Body of pancreas (tissue), 4 donors: ENCODE measurements around the gene TRIM32. TPM values are rescaled to one million over a fixed set of nuclear protein-coding genes. Genes with fewer than 3 reads are reported as not detected.

ENCODE experiments used
- ATAC-seq: fragments of 150-250 bp; one replicate; pipeline ENCODE4 v1.9.1; 2016
- DNase-seq, 4 donors: peaks; one replicate each; pipeline ENCODE4 v3.0.0-alpha.2; 2019
- H3K27ac ChIP-seq, 4 donors: fragments of 200-600 bp; sonication (generic); 1 replicate in 3 of 4; 2 replicates in 1 of 4; pipeline versions ENCODE4 v1.5.1 to v1.6.1; 2016 to 2019; ENCODE audit warnings: mild to moderate bottlenecking in 1 of 4, mixed read lengths in 1 of 4, moderate library complexity in 1 of 4
- H3K27me3 ChIP-seq, 2 donors: fragments of 200-600 bp; sonication (generic); one replicate each; pipeline ENCODE4 v1.6.0; 2016; ENCODE audit warnings: mild to moderate bottlenecking in 1 of 2
- H3K36me3 ChIP-seq, 2 donors: fragments of 200-600 bp; sonication (generic); replicated peaks in 1 of 2; 2 replicates each; pipeline ENCODE4 v1.5.1; 2016; ENCODE audit warnings: low read depth in 2 of 2; ENCODE audit not compliant: insufficient read depth in 1 of 2
- H3K4me1 ChIP-seq: fragments of 200-600 bp; sonication (generic); one replicate; pipeline ENCODE4 v1.6.0; 2016
- H3K4me3 ChIP-seq, 2 donors: fragments of 200-600 bp; sonication (generic); 1 replicate in 1 of 2; 2 replicates in 1 of 2; pipeline ENCODE4 v1.5.1; 2016 to 2019
- H3K9me3 ChIP-seq, 3 donors: fragments of 200-600 bp; sonication (generic); 1 replicate in 2 of 3; 2 replicates in 1 of 3; pipeline ENCODE4 v1.5.1; 2016
- POLR2A ChIP-seq, 3 donors: fragments of 450-650 bp; IDR thresholded peaks; one replicate each; pipeline ENCODE4 v1.6.1; 2016; ENCODE audit warnings: antibody characterized with exemption in 3 of 3, mild to moderate bottlenecking in 2 of 3
- WGBS, 2 donors: methylation state at CpG; one replicate each; pipeline ENCODE4 v1.1.5; 2017; 5-methylcytosine and 5-hydroxymethylcytosine counted together
- intact Hi-C: fragments of 100-400 bp; cut with DNase I; formaldehyde crosslinking; loops from one replicate; pipeline ENCODE4 v1.15.1; 2023
- total RNA-seq, 2 donors: library from RNA; depleted of rRNA; stranded (reverse); fragments of >200 nt; gene quantifications; one replicate each; pipeline ENCODE4 v1.1.0, GENCODE V29; 2016
- TF ChIP-seq, protein P1 (sequence below), 7 experiments: fragments of 450-650 bp in 4 of 7; fragments of 200-600 bp in 3 of 7; sonication (generic) in 3 of 7; IDR thresholded peaks; one replicate each; pipeline ENCODE4 v1.5.1; 2016 to 2019; ENCODE audit warnings: antibody characterized with exemption in 7 of 7

The TRIM32 gene
- total RNA-seq, 2 donors from 2014 or later, result 8.6 to 12.2 TPM

DNA sequence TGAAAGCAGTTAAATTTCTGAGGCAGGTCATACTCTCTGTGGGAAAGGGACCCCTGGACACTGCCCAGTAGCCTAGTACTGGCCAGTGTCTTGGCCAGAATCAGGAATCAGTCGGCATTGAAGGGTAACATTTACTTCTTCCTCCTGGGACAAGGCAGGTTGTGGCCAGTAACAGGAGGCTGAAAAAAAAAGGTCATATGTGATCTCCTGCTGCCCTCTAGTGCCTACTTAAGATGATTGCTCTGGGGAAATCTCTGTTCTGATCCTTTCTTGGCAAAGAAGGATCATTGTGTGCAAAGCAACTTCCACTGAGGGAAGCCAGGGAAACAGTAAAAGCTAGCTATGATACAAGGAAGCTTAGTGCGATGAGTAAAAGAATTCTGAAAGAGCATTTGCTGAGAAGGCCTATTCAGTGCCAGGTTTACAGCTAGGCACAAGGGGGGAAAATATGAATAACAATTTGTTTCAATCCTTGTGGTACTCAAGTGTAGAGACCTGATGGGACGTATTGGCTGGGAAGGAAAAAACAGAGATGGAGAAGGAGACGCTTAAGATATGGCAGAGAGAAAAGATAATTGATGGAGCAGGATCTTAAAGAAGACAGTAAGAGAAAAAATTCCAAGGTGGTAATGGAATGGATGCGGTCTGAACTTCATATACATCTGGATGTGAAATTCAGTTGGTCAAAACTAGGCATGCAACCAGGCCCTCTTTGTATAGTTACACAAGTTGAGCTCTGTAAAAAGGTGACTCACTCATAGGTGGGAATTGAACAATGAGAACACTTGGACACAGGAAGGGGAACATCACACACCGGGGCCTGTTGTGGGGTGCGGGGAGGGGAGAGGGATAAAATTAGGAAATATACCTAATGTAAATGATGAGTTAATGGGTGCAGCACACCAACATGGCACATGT lies 25.8 kb upstream of the TRIM32 start:
- no peaks in the 10 kb centered on the region for H3K9me3 ChIP-seq
- WGBS, 2 donors, result 45 to 61% methylated on average over 7 of the region's 7 CpGs
- H3K27me3 ChIP-seq, result no peaks in the 10 kb centered on the region
- DNase-seq (peak; percentile 16 to 64 (median 40)), ATAC-seq (peak; percentile 92)
- H3K27ac ChIP-seq, result no peak overlapping the region
- intact Hi-C loops, result no loop called here
- no peaks in the 10 kb centered on the region for H3K4me1 ChIP-seq
- H3K4me3 ChIP-seq, result no peak overlapping the region
- H3K36me3 ChIP-seq, result no peaks in the 10 kb centered on the region
- TF ChIP-seq POLR2A (IDR thresholded peaks at IDR 0.05), result no peak
- TF ChIP-seq, protein P1, sequence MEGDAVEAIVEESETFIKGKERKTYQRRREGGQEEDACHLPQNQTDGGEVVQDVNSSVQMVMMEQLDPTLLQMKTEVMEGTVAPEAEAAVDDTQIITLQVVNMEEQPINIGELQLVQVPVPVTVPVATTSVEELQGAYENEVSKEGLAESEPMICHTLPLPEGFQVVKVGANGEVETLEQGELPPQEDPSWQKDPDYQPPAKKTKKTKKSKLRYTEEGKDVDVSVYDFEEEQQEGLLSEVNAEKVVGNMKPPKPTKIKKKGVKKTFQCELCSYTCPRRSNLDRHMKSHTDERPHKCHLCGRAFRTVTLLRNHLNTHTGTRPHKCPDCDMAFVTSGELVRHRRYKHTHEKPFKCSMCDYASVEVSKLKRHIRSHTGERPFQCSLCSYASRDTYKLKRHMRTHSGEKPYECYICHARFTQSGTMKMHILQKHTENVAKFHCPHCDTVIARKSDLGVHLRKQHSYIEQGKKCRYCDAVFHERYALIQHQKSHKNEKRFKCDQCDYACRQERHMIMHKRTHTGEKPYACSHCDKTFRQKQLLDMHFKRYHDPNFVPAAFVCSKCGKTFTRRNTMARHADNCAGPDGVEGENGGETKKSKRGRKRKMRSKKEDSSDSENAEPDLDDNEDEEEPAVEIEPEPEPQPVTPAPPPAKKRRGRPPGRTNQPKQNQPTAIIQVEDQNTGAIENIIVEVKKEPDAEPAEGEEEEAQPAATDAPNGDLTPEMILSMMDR (IDR thresholded peaks at IDR 0.05), result peak; percentile 42 to 86 (median 80)

DNA sequence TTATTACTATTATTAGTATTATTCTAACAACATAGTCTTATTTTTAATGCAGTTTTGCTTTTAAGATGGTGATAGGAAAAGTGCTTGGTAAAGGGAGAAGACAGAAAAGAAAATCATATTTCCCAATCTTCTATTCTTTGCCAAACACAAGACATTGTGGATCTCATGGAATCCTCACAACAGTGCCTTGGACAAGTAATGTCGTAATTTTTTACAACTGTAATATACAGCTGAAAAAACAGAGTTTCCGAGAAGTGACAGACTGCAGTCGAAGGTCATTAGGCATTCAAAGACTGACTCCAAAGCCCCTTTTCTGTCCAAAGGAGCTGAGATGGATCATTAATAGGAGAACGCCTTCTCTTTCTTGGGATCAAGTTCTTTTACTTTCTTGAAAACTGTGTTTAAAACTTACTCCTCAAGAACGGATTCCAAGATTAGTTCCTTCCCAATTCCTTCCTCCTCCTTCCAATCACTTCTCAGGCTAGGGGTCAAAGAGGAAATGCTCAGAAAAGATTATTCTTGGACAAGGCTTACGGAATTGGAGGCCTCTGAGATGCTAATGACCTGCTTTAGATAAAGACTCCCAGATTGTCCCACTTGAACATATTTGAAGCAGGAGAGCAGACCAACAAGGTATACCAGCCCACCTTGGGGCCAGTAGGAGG lies 24.3 kb upstream of the TRIM32 start:
- DNase-seq, result no peak
- Histone ChIP-seq H3K36me3 (no peaks in the 10 kb centered on the region), H3K27me3 (no peaks in the 10 kb centered on the region), H3K9me3 (no peaks in the 10 kb centered on the region), H3K4me3 (no peak overlapping the region), H3K4me1 (no peaks in the 10 kb centered on the region), H3K27ac (no peak overlapping the region)
- WGBS, 2 donors, result 77 to 84% methylated on average over 6 of the region's 6 CpGs
- ATAC-seq, result no peak
- TF ChIP-seq, protein P1 (IDR thresholded peaks at IDR 0.05), result no peak
- TF ChIP-seq POLR2A (IDR thresholded peaks at IDR 0.05), result no peak
- intact Hi-C loops, result no loop called here

DNA sequence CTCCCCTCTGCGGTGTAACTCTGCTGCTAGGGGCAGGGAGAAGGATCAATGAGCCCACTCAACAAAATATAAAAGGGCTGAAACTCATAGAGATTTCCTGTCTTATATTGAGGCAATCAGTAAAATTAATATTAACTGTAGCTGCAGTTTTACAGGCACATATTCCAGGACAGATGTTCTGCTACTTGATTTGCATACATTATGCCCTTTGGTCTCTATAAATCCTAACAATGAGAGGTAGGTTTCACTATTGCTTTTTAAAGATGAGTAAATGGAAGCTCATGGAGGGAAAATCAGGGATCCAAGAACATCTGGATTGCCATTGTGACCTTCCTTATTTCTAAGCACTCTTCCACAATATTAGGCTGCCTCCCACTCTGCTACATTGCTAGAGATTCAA lies 23.5 kb upstream of the TRIM32 start:
- H3K4me1 ChIP-seq, result no peaks in the 10 kb centered on the region
- no peaks in the 10 kb centered on the region for H3K27me3 ChIP-seq
- no peak for DNase-seq
- no peaks in the 10 kb centered on the region for H3K9me3 ChIP-seq
- H3K27ac ChIP-seq, result no peak overlapping the region
- intact Hi-C loops, result no loop called here
- ATAC-seq, result no peak
- no peak overlapping the region for H3K4me3 ChIP-seq
- TF ChIP-seq, protein P1 (IDR thresholded peaks at IDR 0.05), result no peak
- TF ChIP-seq POLR2A (IDR thresholded peaks at IDR 0.05), result no peak
- WGBS, 2 donors, result 95 to 100% methylated on average over 1 of the region's 1 CpG
- no peaks in the 10 kb centered on the region for H3K36me3 ChIP-seq

DNA sequence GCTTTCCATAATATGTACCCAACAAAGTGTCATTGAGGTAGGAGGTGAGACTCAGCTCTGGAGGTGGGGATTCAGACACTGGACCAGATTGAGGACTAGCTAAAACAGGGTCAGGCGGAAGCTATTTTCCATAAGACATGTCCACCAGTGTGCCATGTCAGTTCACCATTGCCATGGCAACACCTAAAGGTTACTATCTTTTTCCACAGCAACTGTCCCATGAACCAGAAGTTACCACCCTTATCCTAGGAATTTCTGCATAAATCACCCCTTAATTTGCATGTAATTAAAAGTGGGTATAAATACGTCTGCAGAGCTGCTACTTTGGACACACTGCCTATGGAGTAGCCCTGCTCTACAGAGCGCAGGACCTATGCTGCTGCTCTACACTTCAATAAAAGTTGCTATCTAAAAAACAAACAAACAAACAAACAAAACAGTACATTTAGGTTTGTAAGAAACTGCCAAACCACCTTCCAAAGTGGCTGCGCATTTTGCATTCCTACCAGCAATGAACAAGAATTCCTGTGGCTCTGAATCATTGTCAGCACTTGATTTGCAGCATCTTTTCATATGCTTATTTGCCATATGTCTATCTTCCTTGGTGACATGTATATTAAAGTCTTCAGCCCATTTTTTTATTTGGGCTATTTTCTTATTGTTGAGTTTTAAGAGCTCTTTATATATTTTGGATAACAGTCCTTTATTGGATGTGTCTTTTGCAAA lies 18.0 kb upstream of the TRIM32 start:
- TF ChIP-seq, protein P1 (IDR thresholded peaks at IDR 0.05), result no peak
- no peak for TF ChIP-seq POLR2A (IDR thresholded peaks at IDR 0.05)
- Histone ChIP-seq H3K36me3 (no peaks in the 10 kb centered on the region), H3K4me3 (no peak overlapping the region), H3K27ac (no peak overlapping the region), H3K4me1 (no peaks in the 10 kb centered on the region), H3K9me3 (no peaks in the 10 kb centered on the region), H3K27me3 (no peaks in the 10 kb centered on the region)
- intact Hi-C loops, result no loop called here
- 90 to 98% methylated on average over 4 of the region's 4 CpGs for WGBS, 2 donors
- ATAC-seq, result no peak
- DNase-seq, result no peak
